ENCODE data around the gene FRS2. TPM values are rescaled to one million over a fixed set of nuclear protein-coding genes. Genes with fewer than 3 reads are reported as not detected.

FRS2 gene
- total and polyA plus RNA-seq, 2 of the 4 experiments (the other 2 are of a cell fraction), result 12.4 to 58.3 TPM

DNA sequence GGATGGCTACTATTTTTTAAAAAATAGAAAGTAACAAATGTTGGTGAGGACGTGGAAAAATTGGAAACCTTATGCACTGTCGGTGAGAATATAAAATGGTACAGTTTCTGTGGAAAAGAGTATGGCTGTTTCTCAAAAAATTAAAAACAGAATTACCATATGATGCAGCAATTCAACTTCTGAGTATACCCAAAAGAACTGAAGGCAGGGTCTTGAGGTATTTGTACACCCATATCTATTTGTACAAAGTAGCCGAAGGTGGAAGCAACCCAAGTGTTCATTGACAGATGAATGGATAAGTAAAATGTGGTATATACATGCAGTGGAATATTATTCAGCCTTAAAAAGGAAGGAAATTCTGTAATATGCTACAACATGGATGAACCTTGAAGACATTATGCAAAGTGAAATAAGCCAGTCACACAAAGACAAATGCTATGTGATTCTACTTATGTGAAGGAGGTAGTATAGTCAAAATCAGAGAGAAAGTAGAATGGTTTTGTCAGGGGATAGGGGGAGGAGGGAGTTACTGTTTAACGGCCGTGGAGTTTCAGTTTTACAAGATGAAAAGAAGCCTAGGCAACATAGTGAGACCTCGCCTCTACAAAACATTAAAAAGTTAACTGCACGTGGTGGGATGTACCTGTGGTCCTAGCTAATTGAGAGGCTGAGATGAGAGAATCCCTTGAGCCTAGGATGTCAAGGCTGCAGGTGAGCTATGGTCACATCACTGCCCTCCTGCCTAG is 76.7 kb downstream of the FRS2 start:
- H2BK15ac ChIP-seq (ENCODE audit: low read depth, low read length), result no peak overlapping the region
- no CpG with 5 or more reads among the region's 7 CpGs for WGBS, 2 experiments (ENCODE audit: extremely low coverage in 2 of 2, insufficient read length in 1 of 2)
- peaks cover 16 to 44% of the 10 kb centered on the region in 2 experiments for H3K79me1 ChIP-seq (ENCODE audit: low read depth in 1 of 2, low read length in 2 of 2)
- H4K20me1 ChIP-seq (ENCODE audit: insufficient read depth, low read length), result no peaks in the 10 kb centered on the region
- peaks cover 2% of the 10 kb centered on the region; the same call in 1 of the 2 replicates for H3K9me3 ChIP-seq (ENCODE audit: control insufficient read depth, insufficient read depth, low read length)
- TF ChIP-seq CEBPB (IDR thresholded peaks at IDR 0.05; ENCODE audit: low read depth, low read length), result no peak
- TF ChIP-seq POLR2A (IDR thresholded peaks at IDR 0.05; ENCODE audit: low read depth, low read length), result no peak
- TF ChIP-seq CTCF (conservative IDR thresholded peaks at IDR 0.05; ENCODE audit: low read depth, low read length), result no peak
- TF ChIP-seq NFE2L2 (IDR thresholded peaks at IDR 0.05; ENCODE audit: low read depth, low read length), result no peak
- TF ChIP-seq SMC3 (IDR thresholded peaks at IDR 0.05; ENCODE audit: low read depth, low read length), result no peak
- no peak for TF ChIP-seq FOS (IDR thresholded peaks at IDR 0.05; ENCODE audit: low read depth, low read length)
- TF ChIP-seq BHLHE40 (IDR thresholded peaks at IDR 0.05; ENCODE audit: low read depth, low read length), result no peak
- TF ChIP-seq RFX5 (IDR thresholded peaks at IDR 0.05; ENCODE audit: low read depth, low read length), result no peak
- no peak for TF ChIP-seq RAD21 (IDR thresholded peaks at IDR 0.05; ENCODE audit: low read length)
- no peak for TF ChIP-seq CHD1 (IDR thresholded peaks at IDR 0.05; ENCODE audit: low read depth, low read length)
- no peak for TF ChIP-seq ELK1 (IDR thresholded peaks at IDR 0.05; ENCODE audit: borderline replicate concordance, low read depth, low read length)
- TF ChIP-seq RCOR1 (IDR thresholded peaks at IDR 0.05; ENCODE audit: insufficient replicate concordance, low read length), result no peak
- TF ChIP-seq USF2 (IDR thresholded peaks at IDR 0.05; ENCODE audit: low read depth, low read length), result no peak
- TF ChIP-seq MAFK (IDR thresholded peaks at IDR 0.05; ENCODE audit: low read depth, low read length), result no peak
- no peak for TF ChIP-seq MXI1 (IDR thresholded peaks at IDR 0.05; ENCODE audit: borderline replicate concordance, low read depth, low read length)
- no peak for TF ChIP-seq MAZ (IDR thresholded peaks at IDR 0.05; ENCODE audit: borderline replicate concordance, low read depth, low read length)
- H3K9me1 ChIP-seq (ENCODE audit: insufficient read depth, low read length), result no peaks in the 10 kb centered on the region
- intact Hi-C loops (cut with micrococcal nuclease), result no loop called here
- no peak overlapping the region for H4K91ac ChIP-seq (ENCODE audit: insufficient read depth, low read depth, low read length)
- no peak overlapping the region for H3K23ac ChIP-seq (ENCODE audit: low read depth, low read length)
- H2AK9ac ChIP-seq (replicated peaks; ENCODE audit: low read depth, low read length, poor library complexity), result no peak overlapping the region
- H2BK120ac ChIP-seq (ENCODE audit: low read depth, low read length), result no peak overlapping the region
- no peak overlapping the region for H2BK20ac ChIP-seq (ENCODE audit: low read depth, low read length)
- no peak overlapping the region for H2AFZ ChIP-seq (replicated peaks; ENCODE audit: low read length, poor library complexity)
- H3K27me3 ChIP-seq (ENCODE audit: control insufficient read depth, insufficient read depth, low read length), result no peaks in the 10 kb centered on the region
- no peak overlapping the region for H4K5ac ChIP-seq (ENCODE audit: low read depth, low read length)
- H3K4me1 ChIP-seq (ENCODE audit: control insufficient read depth, insufficient read depth, low read length), result no peaks in the 10 kb centered on the region
- in situ Hi-C loops (cut with MboI; ENCODE audit: low sequenced_read_pairs), result no loop called here
- no peak overlapping the region for H3K14ac ChIP-seq (replicated peaks; ENCODE audit: low read depth, low read length)
- H3K9ac ChIP-seq (ENCODE audit: low read depth, low read length), result no peak overlapping the region
- ChIA-PET POLR2A (ENCODE audit: unreplicated experiment) (no interaction called here), CTCF (no interaction called here)
- DNase-seq (no peak), ATAC-seq (ENCODE audit: low read depth) (no peak)
- H2AK5ac ChIP-seq (ENCODE audit: low read depth, low read length), result no peak overlapping the region
- dilution Hi-C loops (cut with HindIII; ENCODE audit: low sequenced_read_pairs, unreplicated experiment), result no loop called here
- no peak overlapping the region for H2BK5ac ChIP-seq (ENCODE audit: low read depth, low read length, poor library complexity, severe bottlenecking)
- H3K36me3 ChIP-seq (ENCODE audit: control insufficient read depth, insufficient read depth, low read length), result peaks cover 3% of the 10 kb centered on the region; the same call in 1 of the 2 replicates
- H3K4me3 ChIP-seq (ENCODE audit: insufficient read depth, low read depth, low read length), result no peak overlapping the region
- H3K27ac ChIP-seq (ENCODE audit: insufficient read depth, low read length), result no peak overlapping the region
- H3K4ac ChIP-seq (ENCODE audit: low read depth, low read length), result no peak overlapping the region
- H3K4me2 ChIP-seq (ENCODE audit: low read depth, low read length), result no peak overlapping the region
- no peak overlapping the region for H3K18ac ChIP-seq (ENCODE audit: low read depth, low read length)
- no peak overlapping the region for H3K56ac ChIP-seq (ENCODE audit: extremely low read depth, insufficient read depth, low read length)
- BruUV-seq (replicated peaks), result no TSS peak
- no peak overlapping the region for H4K8ac ChIP-seq (ENCODE audit: low read depth in 2 of 2, low read length in 2 of 2)
